OCI-LY3 (cell line): ENCODE data around the gene LRBA.

Experiments
- CTCF ChIP-seq: fragments of 200-600, 300-600 bp; sonication (generic); IDR thresholded peaks from 2 replicates; pipeline ENCODE4 v1.5.1; 2014; ENCODE audit warnings: antibody characterized with exemption, low read length, low read depth
- EZH2phosphoT487 ChIP-seq: fragments of 200-600 bp; shearing (Covaris generic); IDR thresholded peaks from 2 replicates; pipeline ENCODE4 v1.6.1; 2018; ENCODE audit warnings: antibody characterized with exemption, mixed run types, low read depth

GRCh38 chr4:150990250-150990649 is 24.8 kb downstream of the LRBA start:
- TF ChIP-seq CTCF (no peak), EZH2phosphoT487 (no peak)
